PC-9 (cell line): Measurements from ENCODE around the gene CAMKMT.

ENCODE experiments used
- EZH2 ChIP-seq: fragments of 200-600 bp; sonication (generic); IDR thresholded peaks from 2 replicates; pipeline ENCODE4 v1.8.0; 2017; ENCODE audit warnings: antibody characterized with exemption, low read depth
- TF ChIP-seq, protein P1 (sequence below): fragments of 200-600 bp; sonication (generic); conservative IDR thresholded peaks from 2 replicates; pipeline ENCODE4 v1.6.1; 2017; ENCODE audit warnings: mixed run types, antibody characterized with exemption, mild to moderate bottlenecking, moderate library complexity

DNA sequence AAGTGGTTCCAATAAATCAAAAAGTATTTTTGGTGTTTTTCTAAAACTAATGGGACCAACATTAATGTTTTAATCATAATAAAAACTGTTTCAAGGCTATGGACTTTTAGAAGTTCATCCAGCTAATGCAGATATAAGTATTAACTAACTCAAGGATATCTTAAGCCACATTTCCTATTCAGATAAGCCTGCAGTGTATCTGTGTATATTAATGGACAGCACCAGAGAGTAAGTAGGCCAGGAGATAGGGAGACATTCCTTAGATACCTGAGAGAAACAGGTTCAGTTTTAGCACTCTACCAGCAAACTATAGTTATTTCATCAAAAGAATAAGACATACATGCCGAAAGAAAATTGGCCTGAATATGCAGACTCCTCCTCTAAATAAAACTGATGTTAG lies 27.8 kb upstream of the CAMKMT start:
- TF ChIP-seq, protein P1, sequence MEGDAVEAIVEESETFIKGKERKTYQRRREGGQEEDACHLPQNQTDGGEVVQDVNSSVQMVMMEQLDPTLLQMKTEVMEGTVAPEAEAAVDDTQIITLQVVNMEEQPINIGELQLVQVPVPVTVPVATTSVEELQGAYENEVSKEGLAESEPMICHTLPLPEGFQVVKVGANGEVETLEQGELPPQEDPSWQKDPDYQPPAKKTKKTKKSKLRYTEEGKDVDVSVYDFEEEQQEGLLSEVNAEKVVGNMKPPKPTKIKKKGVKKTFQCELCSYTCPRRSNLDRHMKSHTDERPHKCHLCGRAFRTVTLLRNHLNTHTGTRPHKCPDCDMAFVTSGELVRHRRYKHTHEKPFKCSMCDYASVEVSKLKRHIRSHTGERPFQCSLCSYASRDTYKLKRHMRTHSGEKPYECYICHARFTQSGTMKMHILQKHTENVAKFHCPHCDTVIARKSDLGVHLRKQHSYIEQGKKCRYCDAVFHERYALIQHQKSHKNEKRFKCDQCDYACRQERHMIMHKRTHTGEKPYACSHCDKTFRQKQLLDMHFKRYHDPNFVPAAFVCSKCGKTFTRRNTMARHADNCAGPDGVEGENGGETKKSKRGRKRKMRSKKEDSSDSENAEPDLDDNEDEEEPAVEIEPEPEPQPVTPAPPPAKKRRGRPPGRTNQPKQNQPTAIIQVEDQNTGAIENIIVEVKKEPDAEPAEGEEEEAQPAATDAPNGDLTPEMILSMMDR: no peak
- TF ChIP-seq EZH2: no peak
